ENCODE measurements around the gene RAX. TPM values are rescaled to one million over a fixed set of nuclear protein-coding genes. Genes with fewer than 3 reads are reported as not detected.

Gene RAX
- total and polyA plus RNA-seq, 8 donors, result not detected

DNA sequence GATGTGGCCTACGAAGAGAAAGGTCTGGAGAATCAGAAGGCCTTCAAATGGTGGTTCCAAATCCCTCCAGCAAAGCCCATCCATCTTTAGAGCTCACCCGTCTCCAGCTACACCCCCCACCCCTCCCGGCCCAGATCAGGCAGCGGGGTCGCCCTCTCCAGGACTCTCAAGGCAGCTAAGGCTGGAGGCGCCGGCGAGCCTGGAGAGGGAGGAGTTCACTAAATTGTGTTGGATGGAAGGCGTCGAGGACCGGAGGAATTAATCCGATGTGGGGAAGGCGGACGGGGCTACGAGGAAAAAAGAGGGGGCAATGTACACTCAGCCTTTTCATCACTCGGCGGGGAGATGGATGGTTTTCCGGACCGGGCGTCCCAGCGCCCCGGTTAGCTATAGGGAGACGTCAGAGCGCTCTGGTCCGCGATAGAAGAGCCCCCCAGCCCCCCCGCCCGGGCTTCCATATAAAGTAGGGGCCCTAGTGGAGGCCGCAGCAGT lies 53.5 kb downstream of the RAX start, which contains the start of gene GRP:
GRP (plus strand) TSS at position 487 of the 492 bp plus-strand sequence. CDS start 108 bp downstream, outside the sequence.
- intact Hi-C loops (cut with DNase I), result no loop called here
- H3K4me3 ChIP-seq, result no peak within 1 kb of the TSS
- H3K4me1 ChIP-seq, result no peaks in the 10 kb centered on the region
- DNase-seq, result peak in 1 of 6 donors; percentile 39
- WGBS, 2 donors, result 4% methylated on average over 29 of the region's 29 CpGs
- FAIRE-seq, result no peak
- TF ChIP-seq, protein P1, sequence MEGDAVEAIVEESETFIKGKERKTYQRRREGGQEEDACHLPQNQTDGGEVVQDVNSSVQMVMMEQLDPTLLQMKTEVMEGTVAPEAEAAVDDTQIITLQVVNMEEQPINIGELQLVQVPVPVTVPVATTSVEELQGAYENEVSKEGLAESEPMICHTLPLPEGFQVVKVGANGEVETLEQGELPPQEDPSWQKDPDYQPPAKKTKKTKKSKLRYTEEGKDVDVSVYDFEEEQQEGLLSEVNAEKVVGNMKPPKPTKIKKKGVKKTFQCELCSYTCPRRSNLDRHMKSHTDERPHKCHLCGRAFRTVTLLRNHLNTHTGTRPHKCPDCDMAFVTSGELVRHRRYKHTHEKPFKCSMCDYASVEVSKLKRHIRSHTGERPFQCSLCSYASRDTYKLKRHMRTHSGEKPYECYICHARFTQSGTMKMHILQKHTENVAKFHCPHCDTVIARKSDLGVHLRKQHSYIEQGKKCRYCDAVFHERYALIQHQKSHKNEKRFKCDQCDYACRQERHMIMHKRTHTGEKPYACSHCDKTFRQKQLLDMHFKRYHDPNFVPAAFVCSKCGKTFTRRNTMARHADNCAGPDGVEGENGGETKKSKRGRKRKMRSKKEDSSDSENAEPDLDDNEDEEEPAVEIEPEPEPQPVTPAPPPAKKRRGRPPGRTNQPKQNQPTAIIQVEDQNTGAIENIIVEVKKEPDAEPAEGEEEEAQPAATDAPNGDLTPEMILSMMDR (IDR thresholded peaks at IDR 0.05), result no peak
- H3K9me3 ChIP-seq, result no peaks in the 10 kb centered on the region
- H3K36me3 ChIP-seq, result no peaks in the 10 kb centered on the region
- peaks cover 0 to 21% (median 2%) of the 10 kb centered on the region in 4 donors for H3K27me3 ChIP-seq
- H3K27ac ChIP-seq, result no peak within 1 kb of the TSS
- ATAC-seq, result no peak

DNA sequence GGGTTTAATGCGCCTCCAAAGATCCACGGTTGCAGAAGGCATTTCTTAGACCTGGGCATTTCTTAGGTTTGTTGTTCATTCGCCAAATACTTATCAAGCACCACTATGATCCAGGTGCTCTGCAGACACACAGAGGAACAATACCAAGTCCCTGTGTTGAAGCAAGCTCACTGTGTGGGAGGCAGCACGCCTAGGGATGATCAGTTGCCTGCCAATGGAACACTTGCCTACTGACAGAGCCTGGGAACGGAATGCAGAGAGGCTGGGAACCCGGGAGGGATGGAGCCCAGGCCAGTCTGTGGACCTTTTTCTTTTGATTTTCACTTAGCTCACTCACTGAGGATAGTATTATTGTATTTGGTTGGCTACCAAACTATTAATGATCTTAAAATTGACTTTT lies 55.2 kb downstream of the RAX start:
- DNase-seq, result no peak
- TF ChIP-seq, protein P1 (IDR thresholded peaks at IDR 0.05), result no peak
- Histone ChIP-seq H3K27me3 (peaks cover 0 to 17% (median 2%) of the 10 kb centered on the region in 4 donors), H3K4me3 (no peak overlapping the region), H3K4me1 (no peaks in the 10 kb centered on the region), H3K27ac (no peak overlapping the region), H3K9me3 (no peaks in the 10 kb centered on the region), H3K36me3 (no peaks in the 10 kb centered on the region)
- WGBS, 2 donors, result 64 to 67% methylated on average over 6 of the region's 6 CpGs
- intact Hi-C loops (cut with DNase I), result no loop called here
- no peak for ATAC-seq
- no peak for FAIRE-seq

Other genes starting within 250 kb of the RAX start
- 100 to 1,000 TPM in 2 of 6 donors, 10 to 100 TPM in 4; 74.9 to 121 (median 96.7) TPM for gene SEC11C, start 133.6 kb downstream of the RAX start, total RNA-seq
- gene SEC11C, start 133.6 kb downstream of the RAX start, polyA plus RNA-seq, result 100 to 1,000 TPM in 1 of 2 donors, 10 to 100 TPM in 1; 69.9 to 173 TPM
- under 1 TPM in 2 of 6 donors, not detected in 4; 0.74 to 0.75 TPM for gene GRP, start 53.3 kb downstream of the RAX start, total RNA-seq
- gene GRP, start 53.3 kb downstream of the RAX start, polyA plus RNA-seq, result 10 to 100 TPM in 1 of 2 donors, under 1 TPM in 1; 0.34 to 11.5 TPM
- under 1 TPM in 1 of 6 donors, not detected in 5; 0.09 TPM for gene CPLX4, start 45.2 kb upstream of the RAX start, total RNA-seq
- gene CPLX4, start 45.2 kb upstream of the RAX start, polyA plus RNA-seq, result not detected
- gene LMAN1, start 85.8 kb upstream of the RAX start, total RNA-seq, result 10 to 100 TPM; 50.7 to 75.2 (median 66.4) TPM
- 10 to 100 TPM; 15.9 to 38.9 TPM for gene LMAN1, start 85.8 kb upstream of the RAX start, polyA plus RNA-seq